ENCODE results near the gene TMEM232. TPM values are rescaled to one million over a fixed set of nuclear protein-coding genes. Genes with fewer than 3 reads are reported as not detected.
A peak's percentile ranks its signal among the peaks of the same experiment; 100 is the strongest.
"Not testable (repeated sequence)": the region's sequence is repeated elsewhere in the genome, so short reads cannot be mapped to it uniquely, and the experiment has no call there.

The TMEM232 gene
- 1 to 10 TPM; 1.7 to 2.1 TPM for total RNA-seq
- long read RNA-seq: 0 reads

DNA sequence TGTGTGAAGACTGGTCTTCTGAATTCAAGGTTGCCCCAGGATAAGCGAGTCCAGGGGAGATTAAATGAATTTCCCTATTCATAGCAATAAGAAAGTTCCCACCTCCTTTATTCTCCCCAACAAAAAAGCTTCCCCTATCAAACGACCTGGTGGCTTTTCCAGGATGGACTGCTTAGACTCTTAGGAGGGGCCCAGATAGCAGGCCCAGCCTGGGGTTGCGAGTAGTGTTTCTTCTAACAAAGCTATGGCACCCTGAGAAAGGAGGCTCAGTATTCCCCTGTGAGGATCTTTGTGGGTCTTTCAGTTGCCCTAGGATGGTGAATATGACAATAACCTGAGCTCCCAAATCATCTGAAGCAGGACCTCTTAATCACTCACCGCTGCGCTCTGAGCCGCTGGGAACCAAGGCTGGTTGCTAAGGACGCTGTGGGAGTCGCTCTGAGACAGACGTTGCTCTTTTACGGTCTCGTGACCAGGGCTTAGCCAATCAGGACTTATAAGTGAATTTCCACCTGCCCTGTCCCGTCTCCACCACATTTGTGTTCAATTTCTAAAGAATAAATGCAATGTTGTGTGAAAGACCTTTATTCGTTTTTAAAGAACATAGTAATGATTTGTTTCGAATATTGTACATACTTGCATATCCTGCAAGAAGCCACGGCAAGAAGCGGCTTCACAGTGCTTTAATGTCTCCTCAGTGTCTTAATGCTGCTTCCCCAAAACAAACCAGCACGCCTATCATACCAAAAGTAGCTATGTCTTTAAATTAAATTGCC, at the start of gene TMEM232:
Gene TMEM232 (minus strand): TSS at position 423 of the 776 bp plus-strand sequence. CDS start 59,319 bp downstream, outside the sequence.
- ATAC-seq: peak; percentile 92 to 100
- intact Hi-C loops (cut with DNase I): no loop called here

DNA sequence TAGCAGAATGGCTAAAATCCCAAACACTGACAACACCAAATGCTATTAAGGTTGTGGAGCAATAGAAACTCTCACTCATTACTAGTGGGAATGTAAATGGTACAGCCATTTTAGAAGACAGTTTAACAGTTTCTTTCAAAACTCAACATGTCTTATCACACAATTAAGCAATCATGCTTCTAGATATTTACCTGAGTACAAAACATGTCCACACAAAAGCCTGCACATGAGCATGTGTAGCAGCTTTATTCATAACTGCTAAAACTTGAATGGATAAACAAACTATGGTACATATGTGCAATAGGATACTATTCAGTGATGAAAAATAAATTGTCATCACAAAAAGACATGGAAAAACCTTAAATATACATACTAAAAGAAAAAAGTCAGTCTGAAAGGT, 43.8 kb upstream of the TMEM232 start:
- intact Hi-C loops (cut with DNase I): no loop called here
- DNase-seq (no peak), ATAC-seq (no peak)

More for the DNA sequence above, at the start of gene TMEM232:
- peak; percentile 72 for DNase-seq

DNA sequence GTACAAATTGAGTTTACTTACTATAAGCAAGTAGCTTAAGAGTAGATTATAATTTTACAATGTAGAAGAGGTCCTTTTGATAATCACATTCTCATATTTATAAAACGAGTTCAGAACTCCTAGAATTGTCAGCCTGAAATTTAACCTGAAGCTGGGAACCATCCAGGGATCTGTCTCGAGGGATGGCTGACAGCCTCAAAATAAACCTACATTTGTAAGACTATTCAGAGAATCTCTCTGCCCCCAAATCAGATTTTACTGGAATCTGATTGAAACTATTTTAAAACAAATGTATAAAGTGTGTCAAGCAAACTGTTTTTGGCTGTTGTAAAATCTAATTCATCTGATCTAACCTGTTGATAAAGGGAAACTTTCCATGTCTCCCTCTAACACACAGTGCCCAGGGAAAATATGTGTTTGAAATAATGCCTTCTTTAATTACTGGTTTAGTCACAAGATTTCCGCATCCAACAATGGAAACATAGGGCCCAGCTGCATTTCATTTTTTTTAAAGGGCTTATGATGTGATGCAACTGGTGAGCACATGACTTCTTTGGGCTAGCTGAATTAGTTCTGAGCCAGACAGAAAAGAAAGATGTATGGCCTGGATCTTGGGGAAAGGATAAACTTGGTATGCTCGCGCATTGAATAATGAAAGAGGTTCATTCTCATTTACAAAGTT, 42.7 kb upstream of the TMEM232 start:
- intact Hi-C loops (cut with DNase I): no loop called here
- ATAC-seq (no peak), DNase-seq (no peak)

DNA sequence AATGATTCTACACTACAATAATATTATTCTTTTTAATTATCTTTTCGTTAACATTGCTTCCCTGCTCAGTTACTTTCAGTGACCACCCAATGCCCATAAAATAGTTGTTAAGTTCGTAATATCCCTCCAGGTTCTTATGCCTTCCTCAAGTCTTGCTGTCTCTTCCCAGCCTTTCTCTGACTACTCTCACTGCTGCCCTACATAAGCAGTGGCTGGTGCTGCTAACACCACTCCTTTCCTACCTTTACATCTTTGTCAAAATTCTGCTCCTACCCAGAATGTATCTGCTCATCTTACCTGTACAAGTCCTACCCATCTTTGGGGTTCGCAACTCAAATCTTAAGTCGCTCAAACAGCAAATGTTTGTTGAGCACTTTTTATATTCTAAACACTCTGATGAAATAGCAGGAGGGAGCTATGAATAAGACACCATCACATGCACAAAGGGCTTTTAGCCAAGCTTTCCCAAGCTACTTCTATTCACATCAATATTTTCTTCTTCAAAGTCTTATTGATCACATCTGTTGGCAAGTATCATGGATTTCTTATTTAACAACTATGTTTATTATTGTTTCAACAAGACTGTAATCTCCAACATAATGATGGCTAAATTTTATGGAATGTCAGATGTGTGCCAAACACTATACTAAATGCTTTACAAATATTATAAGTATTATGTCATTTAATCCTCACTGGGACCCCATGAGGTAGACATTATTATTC, 41.8 kb upstream of the TMEM232 start:
- DNase-seq (no peak), ATAC-seq (no peak)
- intact Hi-C loops (cut with DNase I): no loop called here

DNA sequence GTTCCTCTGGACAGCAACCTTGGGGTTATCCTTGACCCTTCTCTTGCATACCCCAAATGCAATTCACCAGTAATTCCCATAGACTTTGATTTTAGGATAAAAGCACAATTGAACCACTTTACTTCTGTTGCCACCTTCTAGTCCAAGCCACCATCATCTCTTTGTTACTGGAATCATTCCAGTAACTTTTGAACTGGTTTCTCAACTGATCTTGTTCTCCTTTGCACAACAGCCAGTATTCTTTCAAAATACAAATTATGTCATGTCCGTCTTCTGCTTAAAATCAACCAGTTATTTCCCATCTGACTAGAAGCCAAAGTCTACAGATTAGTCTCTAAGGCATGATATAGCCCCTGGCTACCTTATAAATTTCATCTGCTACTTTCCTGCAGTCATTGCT, 33.7 kb upstream of the TMEM232 start:
- ATAC-seq (no peak), DNase-seq (no peak)
- intact Hi-C loops (cut with DNase I): no loop called here

DNA sequence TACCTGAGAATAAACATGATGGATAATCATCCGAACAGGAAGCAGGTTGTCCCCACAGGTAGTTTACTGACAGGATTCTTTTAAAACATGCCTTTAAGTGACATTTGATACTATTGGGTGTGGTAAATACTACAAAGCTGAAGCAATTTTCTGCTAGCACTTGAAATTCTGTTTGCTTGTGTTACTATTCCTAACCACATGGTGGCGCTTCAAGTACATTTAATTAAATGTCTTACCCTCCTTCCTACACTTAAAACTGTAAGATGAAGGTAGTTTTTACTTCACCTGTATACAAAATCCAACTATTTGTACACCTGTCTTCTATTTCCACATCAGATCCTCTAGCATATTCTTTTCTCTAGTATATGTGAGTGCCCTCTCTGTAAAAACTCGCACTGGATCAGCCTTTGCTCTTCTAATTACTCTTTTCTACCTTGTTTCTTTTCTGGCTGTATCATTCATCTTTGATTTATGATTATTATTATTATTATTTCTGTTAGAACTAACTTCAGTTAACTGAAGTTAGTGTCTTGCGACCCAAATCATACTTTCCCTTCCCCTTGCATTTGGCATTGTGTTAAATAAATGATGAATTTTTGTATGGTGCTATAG, 30.8 kb upstream of the TMEM232 start:
- no peak for ATAC-seq
- intact Hi-C loops (cut with DNase I): loop anchor here in 1 of 2 donors (5.0 to 10.0 kb wide), 2 partner anchors 308 to 335 kb away; partner anchors contain the start of gene WDR36
- DNase-seq: no peak

DNA sequence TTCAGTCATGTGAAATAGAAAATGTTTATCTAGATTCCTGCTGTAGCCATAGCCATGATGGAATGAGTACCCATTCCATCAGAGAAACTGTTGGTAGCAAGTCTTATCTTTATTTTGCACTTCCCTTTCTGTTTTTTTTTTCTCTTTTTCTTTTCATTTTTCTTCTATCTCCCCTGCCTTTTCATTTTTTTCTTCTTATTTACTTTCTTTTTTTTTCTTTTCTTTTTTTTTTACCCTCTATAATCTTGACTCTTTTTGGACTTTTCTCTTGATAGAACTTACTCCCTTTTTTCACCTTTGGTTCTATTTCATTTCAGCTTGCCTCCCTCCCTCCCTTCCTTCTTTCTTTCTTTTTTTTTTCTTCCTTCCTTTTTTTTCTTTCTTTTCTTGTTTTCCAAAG, 27.7 kb upstream of the TMEM232 start:
- DNase-seq (no peak), ATAC-seq (no peak)
- intact Hi-C loops (cut with DNase I): loop anchor here in 1 of 2 donors (10.0 kb wide), 1 partner anchor 311 kb away; no protein-coding TSS in a partner anchor

DNA sequence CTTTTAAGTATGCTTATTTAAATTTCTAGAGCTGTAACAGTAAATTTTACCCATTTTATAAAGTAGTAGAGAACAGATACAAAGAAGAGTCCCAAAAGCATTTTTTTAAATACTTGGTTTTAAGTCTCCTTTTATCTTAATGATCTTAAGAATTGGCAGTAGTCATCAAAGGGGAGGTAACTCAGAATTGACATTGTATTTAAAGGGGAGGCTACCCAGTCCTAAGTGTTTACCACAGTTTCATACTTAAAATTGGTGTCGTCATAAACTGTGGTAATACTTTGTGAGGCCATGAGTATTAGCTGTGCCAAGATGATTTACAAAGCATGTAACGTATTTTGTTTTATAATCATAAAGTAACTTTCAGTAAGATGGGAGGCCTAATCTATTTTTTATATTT, 27.1 kb upstream of the TMEM232 start:
- DNase-seq (no peak), ATAC-seq (no peak)
- intact Hi-C loops (cut with DNase I): loop anchor here in 1 of 2 donors (10.0 kb wide), 1 partner anchor 311 kb away; no protein-coding TSS in a partner anchor

DNA sequence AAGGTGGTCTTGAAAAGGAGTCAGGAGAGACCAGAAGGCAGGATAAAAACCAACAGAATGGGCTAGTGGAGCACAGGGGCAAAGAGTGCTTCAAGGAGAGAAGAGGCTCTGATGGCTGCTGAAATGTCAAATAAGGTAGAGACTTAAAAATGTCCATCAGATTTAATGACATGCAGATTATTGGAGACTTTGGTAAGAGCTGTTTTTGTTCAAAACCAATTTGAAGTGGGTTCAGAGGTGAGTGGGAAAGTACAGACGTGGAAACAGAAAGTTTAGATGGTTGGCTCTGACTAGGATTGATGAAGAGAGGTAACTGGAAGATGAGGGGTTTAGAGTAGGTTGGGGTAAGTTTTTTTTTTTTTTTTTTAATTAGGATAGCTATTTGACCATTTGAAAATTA, 26.5 kb upstream of the TMEM232 start:
- intact Hi-C loops (cut with DNase I): loop anchor here in 1 of 2 donors (10.0 kb wide), 1 partner anchor 312 kb away; no protein-coding TSS in a partner anchor
- DNase-seq: no peak
- ATAC-seq: no peak

DNA sequence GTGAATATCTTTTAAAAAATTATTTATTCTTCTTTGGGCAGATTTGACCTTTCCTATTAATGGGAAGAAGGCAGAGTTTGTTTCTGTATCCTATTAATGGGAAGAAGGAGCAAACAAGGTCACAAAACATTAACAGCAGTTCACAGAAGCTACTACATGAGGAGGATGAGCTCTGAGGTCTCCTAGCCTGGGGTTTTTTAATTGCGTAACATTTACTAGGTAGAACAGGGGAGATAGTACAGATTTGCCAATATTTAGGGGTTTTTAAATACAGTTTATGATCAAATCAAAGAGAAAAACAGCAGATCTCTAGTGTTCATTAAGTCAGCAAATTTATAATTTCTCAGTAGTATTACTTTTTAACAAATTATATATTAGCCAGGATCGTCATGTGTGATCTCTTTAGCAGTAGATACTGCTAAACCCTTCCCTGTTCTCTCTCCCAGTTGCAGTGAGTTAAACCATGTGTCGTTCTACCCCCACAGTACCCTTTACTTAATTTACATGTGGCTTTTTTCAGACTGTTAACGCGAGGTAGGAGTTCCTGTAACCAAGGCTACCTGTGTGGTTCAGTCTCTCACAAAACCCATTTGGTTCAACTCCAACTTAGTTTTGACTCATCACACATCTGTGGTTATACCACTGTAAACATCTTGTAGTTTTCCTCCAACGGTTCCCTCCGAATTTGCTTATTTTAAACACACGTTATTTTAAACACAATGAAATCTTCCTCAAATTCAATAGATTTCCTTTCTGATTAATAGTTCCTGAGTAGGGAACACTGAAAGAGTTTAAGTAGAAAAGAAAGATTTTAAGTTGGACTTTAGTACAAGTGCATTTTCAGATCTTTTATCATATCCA, 25.7 kb upstream of the TMEM232 start:
- ATAC-seq (no peak), DNase-seq (no peak)

DNA sequence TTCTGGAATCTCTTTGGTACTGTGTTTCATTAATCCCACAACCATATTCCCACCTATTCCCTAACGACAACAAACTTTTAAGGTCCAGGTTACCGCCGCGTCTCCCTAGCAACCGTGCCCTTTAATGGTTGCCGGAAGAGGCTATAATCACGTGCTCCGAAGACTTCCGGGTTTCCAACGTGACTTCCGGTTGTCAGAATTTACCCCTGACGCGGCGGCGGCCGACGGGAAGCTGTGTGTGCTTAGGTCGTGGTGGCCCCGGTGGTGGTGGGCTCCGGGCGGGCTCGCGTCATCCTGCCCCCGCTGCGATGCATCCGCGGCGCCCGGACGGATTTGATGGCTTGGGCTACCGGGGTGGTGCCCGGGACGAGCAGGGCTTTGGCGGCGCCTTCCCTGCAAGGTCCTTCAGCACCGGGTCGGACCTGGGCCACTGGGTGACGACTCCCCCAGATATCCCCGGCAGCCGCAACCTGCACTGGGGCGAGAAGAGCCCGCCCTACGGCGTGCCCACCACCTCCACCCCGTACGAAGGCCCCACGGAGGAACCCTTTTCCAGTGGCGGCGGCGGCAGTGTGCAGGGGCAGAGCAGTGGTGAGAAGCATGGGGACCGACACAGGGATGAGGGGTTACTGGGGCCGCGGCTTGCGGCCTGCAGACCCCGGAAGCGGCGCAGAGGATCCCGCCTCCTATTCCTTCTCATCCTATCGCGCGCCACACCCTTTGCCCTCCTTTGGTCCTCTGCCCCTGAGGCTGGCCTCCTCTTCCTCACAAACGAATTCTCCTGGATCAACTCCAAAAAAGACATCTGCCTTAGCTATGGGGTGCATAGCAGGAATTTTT, 12.6 kb upstream of the TMEM232 start, which contains the start of gene SLC25A46:
Gene SLC25A46 (plus strand): TSS at position 196 of the 840 bp plus-strand sequence. CDS start 113 bp downstream, at position 309.
- DNase-seq (peak; percentile 90), ATAC-seq (peak; percentile 97 to 99)
- intact Hi-C loops (cut with DNase I): loop anchor here in 1 of 2 donors (10.0 kb wide), 1 partner anchor 1426 kb away; no protein-coding TSS in a partner anchor

More for the DNA sequence above, 25.7 kb upstream of the TMEM232 start:
- intact Hi-C loops (cut with DNase I): loop anchor here in 1 of 2 donors (10.0 kb wide), 1 partner anchor 313 kb away; no protein-coding TSS in a partner anchor

DNA sequence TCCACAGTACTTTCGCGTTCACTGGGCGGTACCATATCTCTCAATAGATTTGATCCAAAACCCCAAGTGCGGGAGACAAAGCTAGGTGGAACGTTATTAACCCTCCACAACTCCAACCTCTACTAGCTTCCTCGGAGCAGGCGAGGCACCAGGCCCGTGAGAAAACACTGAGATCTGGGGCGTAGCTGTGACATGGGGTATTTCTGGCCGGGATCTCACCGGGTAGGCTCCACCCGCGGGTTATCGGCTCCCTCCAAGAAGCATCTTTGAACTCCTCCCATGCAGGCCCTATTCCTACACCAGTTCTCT, 12.0 kb upstream of the TMEM232 start:
- intact Hi-C loops (cut with DNase I): loop anchor here in 1 of 2 donors (10.0 kb wide), 1 partner anchor 1426 kb away; no protein-coding TSS in a partner anchor
- DNase-seq: no peak
- ATAC-seq: peak; percentile 64 to 81

DNA sequence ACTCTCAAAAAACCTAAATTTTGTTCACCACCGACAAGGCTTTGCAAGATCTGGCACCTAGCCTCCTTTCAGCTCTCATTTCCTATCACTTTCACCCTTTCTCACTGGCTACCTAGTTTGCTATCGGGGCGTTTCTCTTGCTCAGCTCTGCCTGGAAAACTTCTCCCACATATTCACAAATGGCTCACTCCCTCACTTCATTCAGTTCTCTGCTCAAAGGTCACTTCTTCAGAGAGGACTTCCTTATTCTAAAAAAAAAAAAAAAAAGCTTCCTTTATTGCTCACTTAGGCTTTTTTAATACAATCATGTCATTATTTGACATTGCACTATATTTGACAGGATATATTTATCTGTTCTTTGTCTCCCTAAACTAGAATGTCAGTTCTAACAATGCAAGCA, 10.3 kb upstream of the TMEM232 start:
- DNase-seq: no peak
- intact Hi-C loops (cut with DNase I): loop anchor here in 1 of 2 donors (10.0 kb wide), 1 partner anchor 1428 kb away; no protein-coding TSS in a partner anchor
- no peak for ATAC-seq

DNA sequence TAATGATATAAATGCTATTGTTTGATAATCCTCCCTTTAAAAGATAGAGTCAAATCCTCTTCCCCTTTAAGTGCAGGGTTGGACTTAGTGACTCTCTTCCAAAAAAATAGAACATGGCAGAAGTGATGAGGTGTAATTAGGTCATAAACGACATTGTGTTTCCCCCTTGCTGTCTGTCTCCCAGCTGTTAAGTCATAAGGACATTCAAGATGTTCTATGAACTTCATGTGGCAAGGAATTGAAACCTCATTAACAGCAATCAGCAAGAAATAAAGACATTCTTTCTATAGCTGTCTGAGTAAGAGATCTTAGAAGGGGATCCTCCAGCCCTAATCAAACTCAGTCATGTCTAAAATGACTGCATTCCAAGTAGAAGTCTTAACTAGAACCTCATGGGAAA, 9.1 kb upstream of the TMEM232 start:
- intact Hi-C loops (cut with DNase I): loop anchor here in 1 of 2 donors (10.0 kb wide), 1 partner anchor 1429 kb away; no protein-coding TSS in a partner anchor
- DNase-seq: no peak
- no peak for ATAC-seq

DNA sequence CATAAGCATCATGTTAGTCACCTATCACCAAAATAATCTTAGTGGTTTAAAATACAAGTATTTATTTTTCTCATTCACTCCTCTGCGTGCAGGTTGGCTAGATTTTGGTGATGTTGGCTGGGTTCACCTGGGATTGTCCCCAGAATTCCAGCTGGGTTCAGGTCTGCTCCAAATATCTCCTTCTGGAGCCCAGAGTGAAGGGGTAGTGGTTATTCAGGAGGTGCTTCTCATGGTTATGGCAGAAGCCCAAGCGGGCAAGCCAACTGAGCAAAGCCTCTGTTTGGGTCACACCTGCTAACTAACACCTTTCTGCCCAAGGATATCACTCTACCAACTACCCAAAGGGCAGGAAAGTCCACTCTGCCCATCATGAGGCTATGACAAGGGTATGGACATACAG, 7.6 kb upstream of the TMEM232 start:
- intact Hi-C loops (cut with DNase I): loop anchor here in 1 of 2 donors (10.0 kb wide), 1 partner anchor 1431 kb away; no protein-coding TSS in a partner anchor
- DNase-seq: no peak
- ATAC-seq: no peak

DNA sequence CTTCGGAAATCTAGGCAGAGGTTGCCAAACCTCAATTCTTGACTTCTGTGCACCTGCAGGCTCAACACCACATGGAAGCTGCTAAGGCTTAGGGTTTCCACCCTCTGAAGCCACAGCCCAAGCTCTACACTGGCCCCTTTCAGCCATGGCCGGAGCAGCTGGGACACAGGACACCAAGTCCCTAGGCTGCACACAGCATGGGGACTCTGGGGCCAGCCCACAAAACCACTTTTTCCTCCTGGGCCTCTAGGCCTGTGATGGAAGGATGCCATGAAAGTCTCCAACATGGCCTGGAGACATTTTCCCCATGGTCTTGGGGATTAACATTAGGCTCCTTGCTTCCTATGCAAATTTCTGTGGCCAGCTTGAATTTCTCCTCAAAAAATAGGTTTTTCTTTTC, 5.0 kb upstream of the TMEM232 start:
- not testable (repeated sequence) for ATAC-seq, DNase-seq
- intact Hi-C loops (cut with DNase I): loop anchor here in 1 of 2 donors (10.0 kb wide), 1 partner anchor 1433 kb away; no protein-coding TSS in a partner anchor

DNA sequence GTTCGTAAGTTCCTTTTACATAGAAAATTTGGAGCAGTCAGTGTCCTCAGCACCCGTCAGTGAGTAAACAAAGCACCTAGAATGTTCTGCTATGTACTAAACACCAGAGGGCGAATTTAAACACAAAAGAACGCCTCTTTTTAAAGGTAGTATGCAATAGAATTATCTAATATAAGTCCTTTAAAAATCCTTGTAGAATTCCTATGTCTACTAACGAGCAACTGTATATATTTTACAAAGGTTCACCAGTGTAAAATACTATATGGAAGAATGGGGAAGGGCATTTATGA, 499 bp upstream of the TMEM232 start:
- intact Hi-C loops (cut with DNase I): no loop called here
- peak; percentile 23 to 31 for ATAC-seq
- no peak for DNase-seq

Measured in left cardiac atrium (tissue), 4 donors.